OCI-LY1 (cell line): ENCODE results near the gene ADGB.

Experiments used
- H2AFZ ChIP-seq: fragments of 200-600 bp; sonication (generic), shearing (Covaris generic); 2 replicates; pipeline ENCODE4 v1.6.0; 2014; ENCODE audit warnings: antibody characterized with exemption, mild to moderate bottlenecking, low read length
- H3F3A ChIP-seq: fragments of 200-600 bp; sonication (generic), shearing (Covaris generic); 2 replicates; pipeline ENCODE4 v1.6.0; 2014; ENCODE audit warnings: mild to moderate bottlenecking, antibody characterized with exemption, low read length, moderate library complexity; ENCODE audit not compliant: insufficient read depth
- H3K27ac ChIP-seq: fragments of 200-600 bp; sonication (generic); 2 replicates; pipeline ENCODE4 v1.5.1; 2014; ENCODE audit warnings: low read length, mixed run types, mild to moderate bottlenecking, low read depth; ENCODE audit not compliant: poor library complexity, severe bottlenecking
- H3K27me3 ChIP-seq: fragments of 200-600 bp; sonication (generic); 2 replicates; pipeline ENCODE4 v1.6.0; 2014; ENCODE audit warnings: antibody characterized with exemption, mild to moderate bottlenecking, low read length, moderate library complexity; ENCODE audit not compliant: insufficient read depth
- H3K36me3 ChIP-seq: fragments of 200-600 bp; sonication (generic); 2 replicates; pipeline ENCODE4 v1.6.1; 2014; ENCODE audit warnings: mild to moderate bottlenecking, antibody characterized with exemption, low read length, moderate library complexity, mixed read lengths; ENCODE audit not compliant: insufficient read depth
- H3K4me1 ChIP-seq: fragments of 200-600 bp; sonication (generic); 2 replicates; pipeline ENCODE4 v1.5.1; 2014; ENCODE audit warnings: mild to moderate bottlenecking, low read length, moderate library complexity; ENCODE audit not compliant: insufficient read depth, severe bottlenecking
- H3K4me2 ChIP-seq: fragments of 200-600 bp; sonication (generic), shearing (Covaris generic); 2 replicates; pipeline ENCODE4 v1.6.1; 2014; ENCODE audit warnings: low read length
- H3K4me3 ChIP-seq: fragments of 200-600 bp; sonication (generic); 2 replicates; pipeline ENCODE4 v1.5.1; 2014; ENCODE audit warnings: low read length, low read depth, mild to moderate bottlenecking, mixed read lengths; ENCODE audit not compliant: poor library complexity, severe bottlenecking
- H3K79me2 ChIP-seq: fragments of 200-600 bp; shearing (Covaris generic); 2 replicates; pipeline ENCODE4 v1.6.1; 2016; ENCODE audit warnings: mixed run types, low read length, mixed read lengths; ENCODE audit not compliant: insufficient read depth
- H3K9ac ChIP-seq: fragments of 200-600 bp; sonication (generic), shearing (Covaris generic); 2 replicates; pipeline ENCODE4 v1.6.1; 2014; ENCODE audit warnings: mild to moderate bottlenecking, low read length, mixed read lengths
- H3K9me2 ChIP-seq: fragments of 200-600 bp; sonication (generic), shearing (Covaris generic); 2 replicates; pipeline ENCODE4 v1.6.1; 2014; ENCODE audit warnings: low read depth, mild to moderate bottlenecking, low read length, mixed read lengths
- H3K9me3 ChIP-seq: fragments of 200-600 bp; shearing (Covaris generic); 2 replicates; pipeline ENCODE4 v1.6.1; 2014; ENCODE audit warnings: low read length, mixed read lengths
- H4K20me1 ChIP-seq: fragments of 200-600 bp; sonication (generic), shearing (Covaris generic); 2 replicates; pipeline ENCODE4 v1.6.0; 2016; ENCODE audit warnings: mild to moderate bottlenecking, low read length; ENCODE audit not compliant: insufficient read depth
- EZH2 ChIP-seq: fragments of 200-600 bp; sonication (generic), shearing (Covaris generic); IDR thresholded peaks from 2 replicates; pipeline ENCODE4 v1.8.0; 2017; ENCODE audit warnings: borderline replicate concordance, mixed run types, mild to moderate bottlenecking, antibody characterized with exemption, low read length, moderate library complexity, mixed read lengths
- TF ChIP-seq, protein P1 (sequence below): fragments of 200-600 bp; sonication (generic), shearing (Covaris generic); IDR thresholded peaks from 2 replicates; pipeline ENCODE4 v1.5.1; 2017; ENCODE audit warnings: mild to moderate bottlenecking, antibody characterized with exemption, low read length, moderate library complexity, mixed read lengths

Gene ADGB

DNA sequence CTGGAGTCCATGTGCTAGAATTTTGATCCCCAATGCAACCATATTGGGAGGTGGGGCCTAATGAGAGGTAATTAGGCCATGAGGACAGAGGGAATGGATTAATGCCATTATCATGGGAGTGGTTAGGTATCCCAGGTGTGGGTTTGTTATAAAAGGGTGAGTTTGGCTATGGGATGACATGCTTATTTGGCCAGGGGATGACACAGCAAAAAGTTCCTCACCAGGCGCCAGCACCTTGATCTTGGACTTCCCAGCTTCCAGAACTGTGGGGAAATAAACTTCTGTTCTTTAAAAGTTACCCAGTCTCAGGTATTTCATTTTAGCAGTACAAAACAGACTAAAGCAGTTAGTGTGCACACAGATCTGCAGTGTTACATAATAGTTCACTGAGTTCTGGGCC lies 84.1 kb downstream of the ADGB start:
- Histone ChIP-seq H3K27ac (no peak overlapping the region), H3K9ac (no peak overlapping the region), H2AFZ (no peak overlapping the region), H3K79me2 (no peaks in the 10 kb centered on the region), H3K4me1 (no peaks in the 10 kb centered on the region), H3K9me3 (no peaks in the 10 kb centered on the region), H3K4me2 (no peak overlapping the region), H4K20me1 (no peaks in the 10 kb centered on the region), H3K27me3 (no peaks in the 10 kb centered on the region), H3K4me3 (no peak overlapping the region), H3K36me3 (no peaks in the 10 kb centered on the region), H3K9me2 (no peaks in the 10 kb centered on the region), H3F3A (no peaks in the 10 kb centered on the region)
- TF ChIP-seq EZH2: no peak
- TF ChIP-seq, protein P1, sequence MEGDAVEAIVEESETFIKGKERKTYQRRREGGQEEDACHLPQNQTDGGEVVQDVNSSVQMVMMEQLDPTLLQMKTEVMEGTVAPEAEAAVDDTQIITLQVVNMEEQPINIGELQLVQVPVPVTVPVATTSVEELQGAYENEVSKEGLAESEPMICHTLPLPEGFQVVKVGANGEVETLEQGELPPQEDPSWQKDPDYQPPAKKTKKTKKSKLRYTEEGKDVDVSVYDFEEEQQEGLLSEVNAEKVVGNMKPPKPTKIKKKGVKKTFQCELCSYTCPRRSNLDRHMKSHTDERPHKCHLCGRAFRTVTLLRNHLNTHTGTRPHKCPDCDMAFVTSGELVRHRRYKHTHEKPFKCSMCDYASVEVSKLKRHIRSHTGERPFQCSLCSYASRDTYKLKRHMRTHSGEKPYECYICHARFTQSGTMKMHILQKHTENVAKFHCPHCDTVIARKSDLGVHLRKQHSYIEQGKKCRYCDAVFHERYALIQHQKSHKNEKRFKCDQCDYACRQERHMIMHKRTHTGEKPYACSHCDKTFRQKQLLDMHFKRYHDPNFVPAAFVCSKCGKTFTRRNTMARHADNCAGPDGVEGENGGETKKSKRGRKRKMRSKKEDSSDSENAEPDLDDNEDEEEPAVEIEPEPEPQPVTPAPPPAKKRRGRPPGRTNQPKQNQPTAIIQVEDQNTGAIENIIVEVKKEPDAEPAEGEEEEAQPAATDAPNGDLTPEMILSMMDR: no peak

DNA sequence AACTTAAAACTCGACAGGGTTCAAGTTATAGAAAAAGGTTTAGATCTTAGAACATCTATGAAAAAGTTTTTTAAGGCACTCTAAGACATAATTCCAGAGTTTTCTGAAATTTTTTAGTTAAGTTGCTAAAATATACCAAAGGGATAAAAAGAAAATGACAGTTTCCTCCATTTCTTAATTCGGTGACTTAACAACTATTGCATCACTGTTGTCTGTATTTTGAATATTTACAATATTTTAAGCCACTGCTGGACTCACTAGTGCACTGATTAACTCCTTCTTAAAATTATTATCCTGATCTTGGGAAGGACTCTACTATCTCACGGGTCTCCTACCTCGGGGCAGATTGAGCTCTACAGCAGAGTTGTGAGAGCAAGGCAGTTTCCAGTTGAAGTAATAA lies 91.0 kb downstream of the ADGB start:
- Histone ChIP-seq H3K4me2 (no peak overlapping the region), H3K4me3 (no peak overlapping the region), H3K79me2 (no peaks in the 10 kb centered on the region), H3K27me3 (no peaks in the 10 kb centered on the region), H3F3A (no peaks in the 10 kb centered on the region), H2AFZ (no peak overlapping the region), H3K27ac (no peak overlapping the region), H4K20me1 (no peaks in the 10 kb centered on the region), H3K4me1 (no peaks in the 10 kb centered on the region), H3K36me3 (no peaks in the 10 kb centered on the region), H3K9ac (no peak overlapping the region), H3K9me2 (no peaks in the 10 kb centered on the region), H3K9me3 (no peaks in the 10 kb centered on the region)
- TF ChIP-seq, protein P1: no peak
- TF ChIP-seq EZH2: no peak

DNA sequence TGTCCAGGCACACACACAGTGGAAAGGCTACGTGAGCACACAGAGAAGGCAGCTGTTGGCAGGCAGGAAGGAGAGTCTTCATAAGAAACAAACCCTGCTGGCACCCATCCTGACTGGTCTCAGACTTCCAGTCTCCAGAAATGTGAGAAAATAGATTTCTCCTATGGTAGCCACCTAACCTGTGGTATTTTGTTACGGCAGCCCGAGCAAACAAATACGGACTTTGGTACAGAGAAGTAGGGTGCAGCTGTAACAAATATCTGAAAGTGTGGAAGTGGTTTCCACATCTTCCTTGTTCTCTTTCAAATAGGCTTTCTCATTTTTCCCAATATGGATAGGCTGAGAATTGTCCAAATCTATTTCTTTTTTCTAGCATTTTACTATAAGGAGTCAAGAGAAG lies 94.6 kb downstream of the ADGB start:
- H3K27ac ChIP-seq: no peak overlapping the region
- H4K20me1 ChIP-seq: no peaks in the 10 kb centered on the region
- no peaks in the 10 kb centered on the region for H3K27me3 ChIP-seq
- no peak overlapping the region for H3K4me3 ChIP-seq
- no peaks in the 10 kb centered on the region for H3K9me3 ChIP-seq
- H3K4me1 ChIP-seq: no peaks in the 10 kb centered on the region
- TF ChIP-seq, protein P1: no peak
- no peak for TF ChIP-seq EZH2
- H3K9ac ChIP-seq: no peak overlapping the region
- H3F3A ChIP-seq: no peaks in the 10 kb centered on the region
- H3K4me2 ChIP-seq: no peak overlapping the region
- H3K9me2 ChIP-seq: no peaks in the 10 kb centered on the region
- H3K36me3 ChIP-seq: no peaks in the 10 kb centered on the region
- H2AFZ ChIP-seq: no peak overlapping the region
- H3K79me2 ChIP-seq: no peaks in the 10 kb centered on the region
